ENCODE measurements around the gene TTF2.

DNA sequence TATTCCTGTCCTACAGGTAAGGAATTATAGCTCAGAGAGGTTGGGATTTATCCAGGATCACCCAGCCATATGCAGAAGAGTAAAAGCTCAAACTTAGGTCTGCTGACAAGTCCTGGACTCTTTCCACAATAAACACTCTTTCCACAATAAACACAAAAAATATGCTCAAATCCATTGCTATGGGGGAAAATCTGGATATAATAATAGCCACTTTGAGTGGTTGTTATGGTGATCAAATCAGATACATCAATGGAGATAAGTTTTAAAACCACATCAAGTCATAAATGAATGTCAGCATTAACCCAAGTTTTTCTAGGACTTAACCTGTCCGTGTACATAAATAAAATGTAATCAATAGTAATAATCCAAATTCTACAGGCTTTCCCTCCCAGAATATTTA lies 22.3 kb upstream of the TTF2 start:
- TF ChIP-seq, protein P1, sequence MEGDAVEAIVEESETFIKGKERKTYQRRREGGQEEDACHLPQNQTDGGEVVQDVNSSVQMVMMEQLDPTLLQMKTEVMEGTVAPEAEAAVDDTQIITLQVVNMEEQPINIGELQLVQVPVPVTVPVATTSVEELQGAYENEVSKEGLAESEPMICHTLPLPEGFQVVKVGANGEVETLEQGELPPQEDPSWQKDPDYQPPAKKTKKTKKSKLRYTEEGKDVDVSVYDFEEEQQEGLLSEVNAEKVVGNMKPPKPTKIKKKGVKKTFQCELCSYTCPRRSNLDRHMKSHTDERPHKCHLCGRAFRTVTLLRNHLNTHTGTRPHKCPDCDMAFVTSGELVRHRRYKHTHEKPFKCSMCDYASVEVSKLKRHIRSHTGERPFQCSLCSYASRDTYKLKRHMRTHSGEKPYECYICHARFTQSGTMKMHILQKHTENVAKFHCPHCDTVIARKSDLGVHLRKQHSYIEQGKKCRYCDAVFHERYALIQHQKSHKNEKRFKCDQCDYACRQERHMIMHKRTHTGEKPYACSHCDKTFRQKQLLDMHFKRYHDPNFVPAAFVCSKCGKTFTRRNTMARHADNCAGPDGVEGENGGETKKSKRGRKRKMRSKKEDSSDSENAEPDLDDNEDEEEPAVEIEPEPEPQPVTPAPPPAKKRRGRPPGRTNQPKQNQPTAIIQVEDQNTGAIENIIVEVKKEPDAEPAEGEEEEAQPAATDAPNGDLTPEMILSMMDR (IDR thresholded peaks at IDR 0.05): no peak
- no peak for TF ChIP-seq POLR2A (IDR thresholded peaks at IDR 0.05)
